WI38 (cell line): ENCODE data around the gene LRRC14B.

ENCODE experiments used
- H3K4me3 ChIP-seq: 2 replicates; pipeline ENCODE4 v1.5.1; 2011; ENCODE audit warnings: low read depth, mild to moderate bottlenecking, control low read depth, low read length
- CTCF ChIP-seq: IDR thresholded peaks from 2 replicates; pipeline ENCODE4 v1.5.1; 2012; ENCODE audit warnings: low read depth, mild to moderate bottlenecking, control low read depth, low read length

LRRC14B gene

GRCh38 chr5:198516-199196 lies 7.4 kb downstream of the LRRC14B start:
- TF ChIP-seq CTCF, result no peak
- H3K4me3 ChIP-seq, result no peak overlapping the region

GRCh38 chr5:199197-199949 lies 8.1 kb downstream of the LRRC14B start:
- no peak for TF ChIP-seq CTCF
- no peak overlapping the region for H3K4me3 ChIP-seq

- TF ChIP-seq CTCF, result no peak
Observed at GRCh38 chr5:199950-200645, 8.8 kb downstream of the LRRC14B start.

GRCh38 chr5:200985-201384 lies 9.7 kb downstream of the LRRC14B start:
- no peak overlapping the region for H3K4me3 ChIP-seq
- no peak for TF ChIP-seq CTCF

More at GRCh38 chr5:199950-200645, 8.8 kb downstream of the LRRC14B start:
- no peak overlapping the region for H3K4me3 ChIP-seq

GRCh38 chr5:201672-202071 lies 10.4 kb downstream of the LRRC14B start:
- no peak for TF ChIP-seq CTCF

GRCh38 chr5:203246-203930 lies 12.1 kb downstream of the LRRC14B start:
- H3K4me3 ChIP-seq, result no peak overlapping the region
- no peak for TF ChIP-seq CTCF

More at GRCh38 chr5:201672-202071, 10.4 kb downstream of the LRRC14B start:
- no peak overlapping the region for H3K4me3 ChIP-seq
